Adipocyte (in vitro differentiated cells): ENCODE data around the gene POU6F2.

Source experiments
- DNase-seq: peaks from one replicate; pipeline ENCODE4 v3.0.0-alpha.2; 2015; ENCODE audit warnings: low read depth
- H3K27me3 ChIP-seq: replicated peaks from 2 replicates; pipeline ENCODE4 v1.7.0; 2013; ENCODE audit warnings: mild to moderate bottlenecking, low read length, moderate library complexity; ENCODE audit not compliant: control insufficient read depth, insufficient read depth
- H3K36me3 ChIP-seq: 2 replicates; pipeline ENCODE4 v1.7.0; 2013; ENCODE audit warnings: low read length, mild to moderate bottlenecking, moderate library complexity; ENCODE audit not compliant: control insufficient read depth, insufficient read depth, severe bottlenecking
- H3K4me1 ChIP-seq: 2 replicates; pipeline ENCODE4 v1.7.0; 2013; ENCODE audit warnings: mild to moderate bottlenecking, low read length, moderate library complexity; ENCODE audit not compliant: control insufficient read depth, insufficient read depth
- H3K4me3 ChIP-seq: 2 replicates; pipeline ENCODE4 v1.7.0; 2013; ENCODE audit warnings: mild to moderate bottlenecking, low read length, moderate library complexity
- H3K9ac ChIP-seq: 2 replicates; pipeline ENCODE4 v1.7.0; 2013; ENCODE audit warnings: mild to moderate bottlenecking, low read length, moderate library complexity
- H3K9me3 ChIP-seq: 2 replicates; pipeline ENCODE4 v1.7.0; 2013; ENCODE audit warnings: mild to moderate bottlenecking, low read length, moderate library complexity; ENCODE audit not compliant: control insufficient read depth

POU6F2 gene

GRCh38 chr7:39517240-39517639 is 539.5 kb downstream of the POU6F2 start:
- Histone ChIP-seq H3K9ac (no peak overlapping the region), H3K9me3 (peaks cover 4% of the 10 kb centered on the region), H3K27me3 (peaks cover 24% of the 10 kb centered on the region), H3K4me3 (no peak overlapping the region), H3K36me3 (no peaks in the 10 kb centered on the region), H3K4me1 (no peaks in the 10 kb centered on the region)
- no peak for DNase-seq
